NCI-H187 treated with DMSO at 0.1 percent for 48 hours (cell line): Measurements from ENCODE around the gene PRAC2.

Experiments
- DNase-seq: peaks from one replicate; lab custom pipeline; 2025; lab: John Stamatoyannopoulos, UW

PRAC2 gene

GRCh38 chr17:48720266-48721008 is 2.5 kb upstream of the PRAC2 start:
- DNase-seq = no peak

- DNase-seq = no peak
These were observed 2.0 kb upstream of the PRAC2 start for GRCh38 chr17:48721009-48721402.

- DNase-seq = no peak
These were observed 631 bp upstream of the PRAC2 start, which contains the start of gene PRAC1 for GRCh38 chr17:48722201-48722907. Gene PRAC1, minus strand, starts transcription at chr17:48722518. Its CDS starts 126 bp downstream, at chr17:48722392.

GRCh38 chr17:48723423-48724250 is 652 bp downstream of the PRAC2 start:
- no peak for DNase-seq

- no peak for DNase-seq
These were observed 1.4 kb downstream of the PRAC2 start for GRCh38 chr17:48724251-48725003.

- DNase-seq = no peak
These were observed 2.0 kb downstream of the PRAC2 start for GRCh38 chr17:48725004-48725287.

GRCh38 chr17:48725288-48726064 is 2.5 kb downstream of the PRAC2 start:
- no peak for DNase-seq

- DNase-seq = no peak
These were observed 3.3 kb downstream of the PRAC2 start for GRCh38 chr17:48726114-48726915.

- DNase-seq = no peak
These were observed 3.9 kb downstream of the PRAC2 start for GRCh38 chr17:48726916-48727286.

GRCh38 chr17:48727415-48728175 is 4.6 kb downstream of the PRAC2 start:
- no peak for DNase-seq

GRCh38 chr17:48728232-48729231 is 5.5 kb downstream of the PRAC2 start, which contains the start of gene HOXB13:
Gene HOXB13, minus strand, starts transcription at chr17:48728750. Its CDS starts 157 bp downstream, at chr17:48728593.
- DNase-seq = no peak

- DNase-seq = no peak
These were observed 6.6 kb downstream of the PRAC2 start for GRCh38 chr17:48729335-48730239.

GRCh38 chr17:48730240-48730550 is 7.2 kb downstream of the PRAC2 start:
- DNase-seq = no peak

GRCh38 chr17:48731355-48731754 is 8.4 kb downstream of the PRAC2 start:
- no peak for DNase-seq

- DNase-seq = no peak
These were observed 10.0 kb downstream of the PRAC2 start for GRCh38 chr17:48732688-48733629.

- no peak for DNase-seq
These were observed 10.8 kb downstream of the PRAC2 start for GRCh38 chr17:48733632-48734328.
